ENCODE data around the gene ZNF862. TPM values are rescaled to one million over a fixed set of nuclear protein-coding genes. Genes with fewer than 3 reads are reported as not detected.

The ZNF862 gene
- total and polyA plus RNA-seq, 2 of the 8 experiments (the other 6 are each of a cell fraction or from before 2014, with no cell fraction given) = 1.8 to 3.9 TPM

DNA sequence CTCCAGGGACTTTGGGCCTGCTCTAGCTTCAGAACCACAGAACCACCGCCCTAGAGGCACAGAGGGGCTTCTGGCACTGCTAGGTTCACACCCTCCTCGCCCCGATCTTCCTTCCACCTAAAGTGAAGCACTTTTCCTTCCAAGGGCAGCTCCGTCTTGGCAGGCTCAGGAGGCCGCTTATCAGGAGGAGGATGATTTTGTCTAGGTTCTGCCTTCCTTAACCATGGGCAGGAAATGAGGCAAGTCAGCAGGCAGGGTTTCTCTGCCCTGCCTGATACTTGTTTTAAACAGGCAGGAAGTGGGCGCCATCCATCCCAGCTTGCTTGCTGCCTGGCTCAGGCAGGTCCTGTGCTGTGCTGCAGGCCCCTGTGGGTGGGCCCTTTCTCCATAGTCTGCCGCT is 27.3 kb downstream of the ZNF862 start (continued):
- TF ChIP-seq PHF8 (conservative IDR thresholded peaks at IDR 0.05; ENCODE audit: low read depth, low read length) (no peak), KDM1A (IDR thresholded peaks at IDR 0.05; ENCODE audit: borderline replicate concordance, low read length) (no peak), SAP30 (IDR thresholded peaks at IDR 0.05; ENCODE audit: insufficient read depth, insufficient replicate concordance, low read length) (no peak), ASH2L (IDR thresholded peaks at IDR 0.05; ENCODE audit: low read length) (no peak), SP4 (IDR thresholded peaks at IDR 0.05; ENCODE audit: low read length) (no peak)
